HG02678 (cell line): Measurements from ENCODE around the gene EIF2S3B.
"Not testable (repeated sequence)": the region's sequence is repeated elsewhere in the genome, so short reads cannot be mapped to it uniquely, and the experiment has no call there.

Experiments
- ATAC-seq: cut with Tn5 transposase; IDR thresholded peaks from one replicate; pipeline ENCODE4 v1.9.1; 2021; ENCODE audit warnings: mild to moderate bottlenecking, moderate library complexity; ENCODE audit not compliant: unreplicated experiment

Gene EIF2S3B

GRCh38 chr12:10505620-10506019 is at the start of gene EIF2S3B:
TSS of gene EIF2S3B (plus strand) at chr12:10505890. CDS start at chr12:10505903, 13 bp downstream.
- ATAC-seq: no peak

GRCh38 chr12:10456856-10457255 is 48.8 kb upstream of the EIF2S3B start:
- no peak for ATAC-seq

- ATAC-seq: no peak
Observed at GRCh38 chr12:10457760-10458159, 47.9 kb upstream of the EIF2S3B start.

- ATAC-seq: no peak
Observed at GRCh38 chr12:10466311-10466710, 39.4 kb upstream of the EIF2S3B start.

- no peak for ATAC-seq
Observed at GRCh38 chr12:10469701-10470100, 36.0 kb upstream of the EIF2S3B start.

- not testable (repeated sequence) for ATAC-seq
Observed at GRCh38 chr12:10472808-10473207, 32.9 kb upstream of the EIF2S3B start.

- not testable (repeated sequence) for ATAC-seq
Observed at GRCh38 chr12:10481901-10482300, 23.8 kb upstream of the EIF2S3B start.

- not testable (repeated sequence) for ATAC-seq
Observed at GRCh38 chr12:10487328-10487727, 18.4 kb upstream of the EIF2S3B start.

GRCh38 chr12:10491766-10492165 is 13.9 kb upstream of the EIF2S3B start:
- no peak for ATAC-seq

GRCh38 chr12:10497602-10498001 is 8.1 kb upstream of the EIF2S3B start:
- no peak for ATAC-seq

GRCh38 chr12:10498042-10498441 is 7.6 kb upstream of the EIF2S3B start:
- ATAC-seq: no peak

GRCh38 chr12:10501030-10501429 is 4.7 kb upstream of the EIF2S3B start:
- no peak for ATAC-seq

GRCh38 chr12:10503460-10503859 is 2.2 kb upstream of the EIF2S3B start:
- no peak for ATAC-seq

GRCh38 chr12:10511756-10512355 is 6.2 kb downstream of the EIF2S3B start:
- no peak for ATAC-seq

- ATAC-seq: no peak
Observed at GRCh38 chr12:10512798-10513197, 7.1 kb downstream of the EIF2S3B start.

- no peak for ATAC-seq
Observed at GRCh38 chr12:10521555-10521954, 15.9 kb downstream of the EIF2S3B start.

- ATAC-seq: no peak
Observed at GRCh38 chr12:10528174-10528953, 22.7 kb downstream of the EIF2S3B start.

GRCh38 chr12:10529603-10530002 is 23.9 kb downstream of the EIF2S3B start:
- no peak for ATAC-seq

GRCh38 chr12:10537721-10538120 is 32.0 kb downstream of the EIF2S3B start:
- no peak for ATAC-seq

GRCh38 chr12:10540776-10541205 is 35.1 kb downstream of the EIF2S3B start:
- ATAC-seq: peak; percentile 98

GRCh38 chr12:10543499-10543898 is 37.8 kb downstream of the EIF2S3B start:
- no peak for ATAC-seq

GRCh38 chr12:10551375-10551774 is 45.7 kb downstream of the EIF2S3B start:
- no peak for ATAC-seq
